WI38 (cell line): ENCODE results near the gene MAP3K5.

Source experiments
- H3K4me3 ChIP-seq: 2 replicates; pipeline ENCODE4 v1.5.1; 2011; ENCODE audit warnings: low read depth, mild to moderate bottlenecking, control low read depth, low read length
- CTCF ChIP-seq: IDR thresholded peaks from 2 replicates; pipeline ENCODE4 v1.5.1; 2012; ENCODE audit warnings: low read depth, mild to moderate bottlenecking, control low read depth, low read length

MAP3K5 gene

GRCh38 chr6:136737871-136738691 lies 54.2 kb downstream of the MAP3K5 start:
- no peak overlapping the region for H3K4me3 ChIP-seq

GRCh38 chr6:136737374-136737844 lies 54.9 kb downstream of the MAP3K5 start:
- no peak for TF ChIP-seq CTCF
- H3K4me3 ChIP-seq, result no peak overlapping the region

More at GRCh38 chr6:136737871-136738691, 54.2 kb downstream of the MAP3K5 start:
- no peak for TF ChIP-seq CTCF

GRCh38 chr6:136736281-136736960 lies 55.9 kb downstream of the MAP3K5 start:
- H3K4me3 ChIP-seq, result no peak overlapping the region
- no peak for TF ChIP-seq CTCF

GRCh38 chr6:136734977-136735376 lies 57.3 kb downstream of the MAP3K5 start:
- no peak overlapping the region for H3K4me3 ChIP-seq
- TF ChIP-seq CTCF, result no peak

- H3K4me3 ChIP-seq, result no peak overlapping the region
- no peak for TF ChIP-seq CTCF
These were observed 59.4 kb downstream of the MAP3K5 start for GRCh38 chr6:136732889-136733288.

GRCh38 chr6:136729832-136730231 lies 62.4 kb downstream of the MAP3K5 start:
- H3K4me3 ChIP-seq, result no peak overlapping the region
- TF ChIP-seq CTCF, result no peak

GRCh38 chr6:136728976-136729515 lies 63.2 kb downstream of the MAP3K5 start:
- no peak for TF ChIP-seq CTCF
- H3K4me3 ChIP-seq, result no peak overlapping the region
